Esophagus squamous epithelium (tissue), 5 donors: ENCODE results near the gene RETREG1. TPM values are rescaled to one million over a fixed set of nuclear protein-coding genes. Genes with fewer than 3 reads are reported as not detected.
"Not testable (repeated sequence)": the region's sequence is repeated elsewhere in the genome, so short reads cannot be mapped to it uniquely, and the experiment has no call there.

ENCODE experiments used
- DNase-seq: peaks from one replicate; lab custom pipeline; 2025; lab: John Stamatoyannopoulos, UW
- H3K27ac ChIP-seq, 4 donors: fragments of 200-600 bp; sonication (generic); one replicate each; pipeline ENCODE4 v1.5.1; 2016 to 2019; ENCODE audit warnings: mild to moderate bottlenecking in 1 of 4
- H3K27me3 ChIP-seq, 4 donors: fragments of 200-600 bp; sonication (generic); 1 replicate in 3 of 4; 2 replicates in 1 of 4; pipeline versions ENCODE4 v1.5.1 to v1.6.0; 2017 to 2021; ENCODE audit warnings: antibody characterized with exemption in 1 of 4
- H3K36me3 ChIP-seq, 3 donors: fragments of 200-600 bp; sonication (generic); one replicate each; pipeline ENCODE4 v1.5.1; 2016 to 2019
- H3K4me1 ChIP-seq, 3 donors: fragments of 200-600 bp; sonication (generic); one replicate each; pipeline ENCODE4 v1.5.1; 2017 to 2019
- H3K4me3 ChIP-seq, 4 donors: fragments of 200-600 bp; sonication (generic); 1 replicate in 3 of 4; 2 replicates in 1 of 4; pipeline ENCODE4 v1.5.1; 2016 to 2019; ENCODE audit warnings: mild to moderate bottlenecking in 2 of 4, moderate library complexity in 1 of 4
- H3K9me3 ChIP-seq, 3 donors: fragments of 200-600 bp; sonication (generic); one replicate each; pipeline ENCODE4 v1.5.1; 2016 to 2019
- POLR2A ChIP-seq, 4 donors: fragments of 450-650 bp; IDR thresholded peaks; one replicate each; pipeline ENCODE4 v1.6.1; 2017; ENCODE audit warnings: antibody characterized with exemption in 4 of 4, mild to moderate bottlenecking in 4 of 4, moderate library complexity in 3 of 4
- WGBS, 2 donors: methylation state at CpG; one replicate each; pipeline ENCODE4 v1.1.5; 2018; 5-methylcytosine and 5-hydroxymethylcytosine counted together
- intact Hi-C: fragments of 100-400 bp; cut with DNase I; formaldehyde crosslinking; loops from one replicate; pipeline ENCODE4 v1.15.0; 2022
- total RNA-seq, 4 donors: library from RNA; depleted of rRNA; stranded (reverse); fragments of >200 nt; gene quantifications; one replicate each; pipeline ENCODE4 v1.1.0, GENCODE V29; 2016
- TF ChIP-seq, protein P1 (sequence below), 6 experiments: fragments of 450-650 bp in 4 of 6; fragments of 200-600 bp in 2 of 6; sonication (generic) in 2 of 6; IDR thresholded peaks; one replicate each; pipeline ENCODE4 v1.5.1; 2016 to 2019; ENCODE audit warnings: antibody characterized with exemption in 6 of 6, mild to moderate bottlenecking in 4 of 6, moderate library complexity in 4 of 6
- donor health status: DM: yes; HTN: yes; CAD: no.

The RETREG1 gene
- total RNA-seq, 4 donors from 2014 or later = 0.68 to 6.1 (median 3.9) TPM

DNA sequence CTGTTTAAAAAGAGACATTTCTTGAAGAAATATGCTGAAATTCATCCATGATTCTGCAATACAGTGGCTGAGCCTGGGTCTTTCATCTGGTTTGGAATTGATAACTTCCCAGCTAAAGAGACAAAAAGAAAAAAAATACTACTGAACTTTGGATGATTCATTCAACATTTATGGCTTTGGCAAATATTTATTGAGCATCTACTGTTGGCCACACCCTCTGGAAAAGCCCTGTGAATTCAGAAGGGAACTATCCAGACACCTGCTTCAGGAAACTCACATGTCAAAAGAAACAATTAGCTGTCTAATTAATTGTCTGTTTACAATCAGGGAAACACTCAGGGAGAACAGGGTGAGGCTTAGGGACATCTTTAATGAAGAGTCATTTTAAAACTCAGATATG lies 133.4 kb downstream of the RETREG1 start:
- no peak for DNase-seq
- no peak for TF ChIP-seq POLR2A (IDR thresholded peaks at IDR 0.05)
- TF ChIP-seq, protein P1, sequence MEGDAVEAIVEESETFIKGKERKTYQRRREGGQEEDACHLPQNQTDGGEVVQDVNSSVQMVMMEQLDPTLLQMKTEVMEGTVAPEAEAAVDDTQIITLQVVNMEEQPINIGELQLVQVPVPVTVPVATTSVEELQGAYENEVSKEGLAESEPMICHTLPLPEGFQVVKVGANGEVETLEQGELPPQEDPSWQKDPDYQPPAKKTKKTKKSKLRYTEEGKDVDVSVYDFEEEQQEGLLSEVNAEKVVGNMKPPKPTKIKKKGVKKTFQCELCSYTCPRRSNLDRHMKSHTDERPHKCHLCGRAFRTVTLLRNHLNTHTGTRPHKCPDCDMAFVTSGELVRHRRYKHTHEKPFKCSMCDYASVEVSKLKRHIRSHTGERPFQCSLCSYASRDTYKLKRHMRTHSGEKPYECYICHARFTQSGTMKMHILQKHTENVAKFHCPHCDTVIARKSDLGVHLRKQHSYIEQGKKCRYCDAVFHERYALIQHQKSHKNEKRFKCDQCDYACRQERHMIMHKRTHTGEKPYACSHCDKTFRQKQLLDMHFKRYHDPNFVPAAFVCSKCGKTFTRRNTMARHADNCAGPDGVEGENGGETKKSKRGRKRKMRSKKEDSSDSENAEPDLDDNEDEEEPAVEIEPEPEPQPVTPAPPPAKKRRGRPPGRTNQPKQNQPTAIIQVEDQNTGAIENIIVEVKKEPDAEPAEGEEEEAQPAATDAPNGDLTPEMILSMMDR (IDR thresholded peaks at IDR 0.05) = no peak
- Histone ChIP-seq H3K4me3 (no peak overlapping the region), H3K27ac (no peak overlapping the region), H3K9me3 (no peaks in the 10 kb centered on the region), H3K27me3 (no peaks in the 10 kb centered on the region), H3K36me3 (no peaks in the 10 kb centered on the region), H3K4me1 (peaks cover 0 to 11% (median 3%) of the 10 kb centered on the region in 3 donors)
- intact Hi-C loops = no loop called here

DNA sequence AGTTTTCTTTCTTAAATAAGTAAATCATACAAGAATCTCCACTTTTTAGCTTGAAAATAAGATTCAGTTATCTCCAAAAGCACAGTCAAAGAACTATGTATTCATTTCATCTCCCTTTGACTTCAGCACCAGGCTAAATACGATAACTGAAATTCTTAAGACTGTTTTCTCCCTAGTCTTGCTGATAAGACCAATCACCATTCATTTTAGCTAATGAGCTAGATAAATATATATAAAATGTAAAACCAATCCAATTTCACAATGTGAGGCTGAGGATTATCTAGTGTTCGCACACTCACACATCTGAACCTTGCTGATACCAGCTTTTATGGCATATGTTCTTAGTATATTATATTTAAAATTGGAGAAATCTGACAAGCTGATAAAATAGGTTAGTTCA lies 133.9 kb downstream of the RETREG1 start:
- H3K27ac ChIP-seq = no peak overlapping the region
- no peak overlapping the region for H3K4me3 ChIP-seq
- TF ChIP-seq, protein P1 (IDR thresholded peaks at IDR 0.05) = no peak
- no peak for TF ChIP-seq POLR2A (IDR thresholded peaks at IDR 0.05)
- peaks cover 0 to 11% (median 3%) of the 10 kb centered on the region in 3 donors for H3K4me1 ChIP-seq
- DNase-seq = no peak
- intact Hi-C loops = no loop called here
- no peaks in the 10 kb centered on the region for H3K36me3 ChIP-seq
- H3K9me3 ChIP-seq = no peaks in the 10 kb centered on the region
- 92 to 95% methylated on average over 2 of the region's 2 CpGs for WGBS, 2 donors
- H3K27me3 ChIP-seq = no peaks in the 10 kb centered on the region

DNA sequence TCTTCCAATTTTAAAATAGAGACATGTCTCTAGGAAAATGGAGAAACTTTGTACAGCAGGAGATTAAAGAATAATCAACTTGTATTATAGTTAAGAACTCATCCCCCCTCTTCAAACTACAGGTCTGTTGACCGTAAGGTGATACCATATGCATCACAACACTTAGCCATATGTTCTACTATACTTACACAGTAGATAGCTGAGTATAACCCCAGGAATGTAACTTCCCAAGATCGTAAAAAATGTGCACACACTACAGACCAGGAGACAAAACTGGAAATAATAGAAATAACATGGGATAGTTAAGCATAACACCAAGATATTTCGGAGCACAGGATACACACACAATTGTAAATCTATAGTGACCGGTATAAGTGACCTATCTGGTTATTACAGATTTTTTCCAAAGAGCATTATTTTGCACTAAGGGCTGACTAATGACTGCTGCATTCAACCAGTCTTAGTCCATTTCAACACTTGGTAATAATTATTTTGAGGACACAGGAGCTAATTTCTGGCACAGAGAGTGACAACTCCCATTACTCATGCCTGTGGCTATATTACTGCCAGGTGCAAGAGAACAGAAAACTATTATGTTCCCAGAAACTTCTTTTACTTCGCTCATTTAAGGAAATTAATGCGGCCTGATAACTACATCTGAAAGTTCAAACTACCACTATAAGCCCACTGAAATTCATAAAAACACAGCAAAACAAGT lies 135.8 kb downstream of the RETREG1 start:
- intact Hi-C loops = no loop called here
- WGBS, 2 donors = 71 to 96% methylated on average over 6 of the region's 6 CpGs
- Histone ChIP-seq H3K36me3 (no peaks in the 10 kb centered on the region), H3K4me1 (peaks cover 0 to 11% (median 3%) of the 10 kb centered on the region in 3 donors), H3K27me3 (no peaks in the 10 kb centered on the region), H3K27ac (no peak overlapping the region), H3K9me3 (no peaks in the 10 kb centered on the region), H3K4me3 (no peak overlapping the region)
- TF ChIP-seq POLR2A (IDR thresholded peaks at IDR 0.05) = no peak
- TF ChIP-seq, protein P1 (IDR thresholded peaks at IDR 0.05) = no peak
- DNase-seq = no peak

DNA sequence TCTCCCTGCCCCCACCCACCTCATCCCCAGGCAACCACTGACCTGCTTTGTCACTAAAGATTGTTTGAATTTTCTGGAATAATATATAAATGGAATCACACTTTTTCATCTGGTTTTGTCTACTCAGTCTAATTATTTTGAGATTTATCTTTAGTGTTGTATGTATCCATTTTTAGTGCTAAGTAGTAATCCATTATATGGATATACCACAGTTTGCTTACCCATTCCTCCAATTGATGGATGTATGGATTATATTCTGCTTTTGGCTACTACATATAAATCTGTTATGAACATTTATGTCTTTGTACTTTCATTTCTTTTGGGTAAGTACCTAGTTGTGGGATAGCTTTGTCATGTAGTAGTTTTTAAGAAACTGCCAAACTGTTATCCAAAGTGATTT lies 136.7 kb downstream of the RETREG1 start:
- H3K9me3 ChIP-seq = no peaks in the 10 kb centered on the region
- intact Hi-C loops = no loop called here
- TF ChIP-seq POLR2A (IDR thresholded peaks at IDR 0.05) = no peak
- TF ChIP-seq, protein P1 (IDR thresholded peaks at IDR 0.05) = no peak
- no peaks in the 10 kb centered on the region for H3K36me3 ChIP-seq
- H3K4me1 ChIP-seq = peaks cover 0 to 11% (median 3%) of the 10 kb centered on the region in 3 donors
- H3K4me3 ChIP-seq = no peak overlapping the region
- no peak for DNase-seq
- H3K27ac ChIP-seq = no peak overlapping the region
- H3K27me3 ChIP-seq = no peaks in the 10 kb centered on the region

DNA sequence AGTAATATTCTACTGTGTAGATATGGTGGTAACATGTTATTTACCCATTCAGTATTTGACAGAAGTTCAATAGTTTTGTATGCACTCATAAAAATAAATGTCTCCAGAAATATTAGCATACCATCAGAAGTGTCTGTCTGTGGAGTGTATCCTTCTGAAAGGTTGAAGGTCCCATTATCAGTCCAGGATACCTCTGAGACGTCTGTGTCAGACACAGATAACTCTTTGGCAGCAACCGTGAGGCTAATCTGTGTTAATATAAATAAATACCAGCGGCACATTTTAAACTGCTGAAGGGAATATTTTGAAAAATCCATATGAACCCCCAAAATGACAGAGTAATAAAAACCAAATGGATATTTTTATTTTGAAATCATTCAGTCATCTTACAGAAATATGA lies 139.3 kb downstream of the RETREG1 start:
- TF ChIP-seq, protein P1 (IDR thresholded peaks at IDR 0.05) = no peak
- TF ChIP-seq POLR2A (IDR thresholded peaks at IDR 0.05) = no peak
- intact Hi-C loops = no loop called here
- Histone ChIP-seq H3K36me3 (no peaks in the 10 kb centered on the region), H3K27ac (no peak overlapping the region), H3K4me3 (no peak overlapping the region), H3K4me1 (no peaks in the 10 kb centered on the region), H3K27me3 (no peaks in the 10 kb centered on the region), H3K9me3 (no peaks in the 10 kb centered on the region)
- 57 to 62% methylated on average over 3 of the region's 3 CpGs for WGBS, 2 donors
- DNase-seq = no peak

DNA sequence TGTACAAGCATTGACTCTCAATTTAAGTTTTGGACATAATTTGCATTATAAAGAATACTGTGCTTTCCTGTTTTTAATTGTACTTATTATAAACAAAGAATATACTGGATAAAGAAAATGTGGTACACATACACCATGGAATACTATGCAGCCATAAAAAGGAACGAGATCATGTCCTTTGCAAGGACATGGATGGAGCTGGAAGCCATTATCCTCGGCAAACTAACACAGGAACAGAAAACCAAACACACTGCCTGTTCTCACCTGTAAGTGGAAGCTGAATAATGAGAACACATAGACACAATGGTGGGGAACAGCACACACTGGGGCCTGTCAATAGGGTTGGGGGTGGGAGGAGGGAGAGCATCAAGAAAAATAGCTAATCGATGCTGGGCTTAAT lies 140.4 kb downstream of the RETREG1 start:
- WGBS, 2 donors = 91 to 95% methylated on average over 3 of the region's 3 CpGs
- H3K27ac ChIP-seq, intact Hi-C loops, H3K27me3 ChIP-seq, DNase-seq, H3K9me3 ChIP-seq, H3K4me1 ChIP-seq, H3K36me3 ChIP-seq, H3K4me3 ChIP-seq: not testable (repeated sequence)
